HG03442 (cell line): ENCODE measurements around the gene IQCK.
"Not testable (repeated sequence)": the region's sequence is repeated elsewhere in the genome, so short reads cannot be mapped to it uniquely, and the experiment has no call there.

ENCODE experiments used
- ATAC-seq: cut with Tn5 transposase; IDR thresholded peaks from one replicate; pipeline ENCODE4 v1.9.1; 2021; ENCODE audit warnings: mild to moderate bottlenecking, moderate library complexity; ENCODE audit not compliant: unreplicated experiment

Gene IQCK

DNA sequence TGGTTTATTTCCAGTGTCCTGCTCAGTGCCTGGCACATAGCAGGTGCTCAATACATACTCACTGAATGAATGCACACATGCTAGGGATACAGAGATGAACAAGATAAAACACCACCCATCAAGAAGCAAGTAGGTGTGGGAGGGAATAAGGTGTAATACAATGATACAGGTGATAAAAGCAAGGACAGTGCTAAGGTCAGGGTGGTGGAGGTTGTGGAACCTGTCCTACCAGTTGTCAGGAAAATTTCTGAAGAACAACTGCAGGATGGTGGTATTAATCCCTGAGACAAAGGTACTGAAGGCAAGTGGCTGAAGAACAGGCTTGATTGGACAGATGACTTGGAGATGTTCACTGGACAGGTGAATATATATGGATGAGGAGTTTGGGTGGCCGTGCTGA, 1.9 kb upstream of the IQCK start:
- ATAC-seq = no peak

DNA sequence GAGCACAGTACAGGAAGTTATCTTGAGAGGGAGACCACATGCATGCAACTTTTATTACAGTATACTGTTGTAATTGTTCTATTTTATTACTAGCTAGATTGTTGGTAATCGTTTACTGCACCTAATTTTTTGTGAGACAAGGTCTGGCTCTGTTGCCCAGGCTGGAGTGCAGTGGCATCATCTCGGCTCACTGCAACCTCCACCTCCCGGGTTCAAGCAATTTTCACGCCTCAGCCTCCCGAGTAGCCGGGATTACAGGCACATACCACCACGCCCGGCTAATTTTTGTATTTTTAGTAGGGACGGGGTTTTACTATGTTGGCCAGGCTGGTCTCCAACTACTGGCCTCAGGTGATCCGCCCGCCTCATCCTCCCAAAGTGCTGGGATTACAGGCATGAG, 1.3 kb upstream of the IQCK start:
- ATAC-seq = not testable (repeated sequence)

- ATAC-seq = no peak
These were observed 757 bp upstream of the IQCK start for GRCh38 chr16:19717314-19717713.

GRCh38 chr16:19718624-19718965, 524 bp downstream of the IQCK start:
- ATAC-seq = no peak

DNA sequence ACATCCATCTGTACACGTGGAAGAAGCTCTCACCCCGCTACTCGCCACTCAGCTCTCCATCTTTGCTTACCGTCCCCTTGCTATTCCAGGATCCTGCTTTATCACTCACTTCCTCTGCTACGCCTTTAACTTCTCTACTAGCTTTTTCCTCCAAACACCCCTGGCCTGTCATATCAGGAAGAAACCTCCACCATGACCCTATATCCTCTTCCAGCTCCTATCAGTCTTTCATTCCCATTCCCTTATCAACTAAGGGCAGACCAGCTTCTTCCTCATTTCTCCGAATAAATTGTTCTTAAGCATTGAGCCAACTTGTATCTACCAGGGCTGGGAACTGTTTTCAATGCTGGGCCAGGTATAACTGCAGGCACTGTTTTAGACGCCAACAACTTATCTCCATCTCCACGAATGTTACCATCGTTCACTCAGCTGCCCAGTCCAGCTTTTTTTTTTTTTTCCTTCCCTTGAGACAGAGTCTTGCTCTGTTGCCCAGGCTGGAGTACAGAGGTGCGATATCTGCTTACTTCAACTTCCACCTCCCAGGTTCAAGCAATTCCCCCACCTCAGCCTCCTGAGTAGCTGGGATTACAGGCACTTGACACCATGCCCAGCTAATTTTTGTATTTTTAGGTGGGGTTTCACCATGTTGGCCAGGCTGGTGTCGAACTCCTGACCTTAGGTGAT, 4.3 kb downstream of the IQCK start:
- ATAC-seq = no peak

DNA sequence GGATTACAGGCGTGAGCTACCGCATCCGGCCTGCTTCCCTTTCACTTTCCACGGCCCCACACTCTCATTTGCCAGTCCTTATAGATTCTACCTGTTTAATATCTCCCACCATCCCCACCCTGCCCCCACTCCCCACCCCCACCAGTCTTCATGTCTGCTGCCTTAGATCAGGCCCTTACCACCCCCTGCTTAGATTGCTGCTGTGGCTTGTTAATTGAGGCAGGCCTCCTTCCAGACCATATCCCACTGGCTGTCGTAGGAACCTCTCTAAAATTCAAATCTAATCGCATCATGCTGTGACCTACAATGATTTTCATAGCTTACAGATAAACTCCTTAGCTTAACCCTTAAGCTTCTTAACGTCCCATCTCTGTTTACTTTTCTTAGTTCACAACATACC, 4.9 kb downstream of the IQCK start:
- ATAC-seq = no peak

DNA sequence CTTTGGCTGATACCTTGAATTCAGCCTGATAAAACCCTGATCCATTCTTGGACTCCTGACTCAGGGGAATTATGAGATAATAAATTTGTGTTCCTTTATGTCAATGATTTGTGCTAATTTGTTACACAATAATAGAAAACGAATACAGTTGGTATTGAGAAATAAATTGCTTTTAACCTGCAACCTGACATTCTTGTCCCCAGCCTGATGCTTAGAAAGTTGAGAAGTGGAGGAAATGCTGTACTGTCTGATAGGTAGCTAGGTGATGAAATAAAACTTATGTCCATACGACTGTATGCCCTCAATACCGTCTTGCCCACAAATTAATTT, 10.5 kb downstream of the IQCK start:
- no peak for ATAC-seq

DNA sequence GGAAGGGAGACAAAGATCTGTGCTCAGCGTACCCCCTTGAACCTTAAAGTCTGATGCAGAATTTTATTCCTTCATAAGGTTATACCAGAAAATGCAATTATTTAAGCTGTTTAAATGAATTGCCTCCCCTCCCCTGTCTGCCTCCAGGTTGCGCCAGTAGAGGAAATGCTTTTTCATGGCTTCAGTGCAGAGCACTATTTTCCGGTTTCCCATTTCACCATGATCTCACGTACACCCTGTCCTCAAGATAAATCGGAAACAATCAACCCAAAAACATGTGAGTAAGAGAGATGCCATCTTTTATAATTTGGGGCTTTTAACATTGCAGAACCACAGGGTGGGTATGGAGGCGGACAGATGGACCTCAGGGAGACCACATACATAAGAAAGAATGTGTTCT, 15.5 kb downstream of the IQCK start:
- no peak for ATAC-seq

DNA sequence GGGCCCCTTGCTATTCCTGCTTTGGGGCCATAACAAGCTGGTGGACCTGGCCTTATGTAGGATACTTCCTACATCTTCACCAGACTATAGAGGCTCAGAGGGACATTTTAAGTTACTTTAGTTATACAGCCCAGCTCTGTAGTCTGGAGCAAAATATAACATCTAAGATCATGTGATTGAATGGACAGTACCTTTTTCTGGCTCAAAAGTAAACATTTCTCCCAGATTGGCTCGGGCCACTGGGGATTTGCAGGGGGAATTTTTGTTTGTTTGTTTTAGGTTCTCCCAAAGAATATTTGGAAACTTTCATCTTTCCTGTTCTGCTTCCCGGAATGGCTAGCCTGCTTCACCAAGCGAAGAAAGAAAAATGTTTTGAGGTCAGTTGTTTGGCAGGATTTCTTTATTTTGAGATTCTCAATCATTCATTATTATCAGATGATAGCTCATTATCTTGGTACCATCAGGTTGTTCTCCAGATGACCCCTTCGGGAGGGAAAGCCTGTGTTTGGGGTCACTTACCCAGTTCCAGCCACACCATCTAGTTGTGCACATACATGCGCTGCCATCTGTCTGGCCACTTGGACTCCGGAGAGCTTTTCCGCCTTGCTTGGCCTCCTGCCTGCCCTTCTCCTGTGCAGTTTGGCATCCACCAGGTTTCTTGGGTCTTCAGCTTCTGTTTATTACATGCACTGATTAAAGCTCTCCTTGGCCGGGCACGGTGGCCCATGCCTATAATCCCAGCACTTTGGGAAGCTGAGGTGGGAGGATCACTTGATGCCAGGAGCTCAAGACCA, 17.2 kb downstream of the IQCK start:
- ATAC-seq = no peak

DNA sequence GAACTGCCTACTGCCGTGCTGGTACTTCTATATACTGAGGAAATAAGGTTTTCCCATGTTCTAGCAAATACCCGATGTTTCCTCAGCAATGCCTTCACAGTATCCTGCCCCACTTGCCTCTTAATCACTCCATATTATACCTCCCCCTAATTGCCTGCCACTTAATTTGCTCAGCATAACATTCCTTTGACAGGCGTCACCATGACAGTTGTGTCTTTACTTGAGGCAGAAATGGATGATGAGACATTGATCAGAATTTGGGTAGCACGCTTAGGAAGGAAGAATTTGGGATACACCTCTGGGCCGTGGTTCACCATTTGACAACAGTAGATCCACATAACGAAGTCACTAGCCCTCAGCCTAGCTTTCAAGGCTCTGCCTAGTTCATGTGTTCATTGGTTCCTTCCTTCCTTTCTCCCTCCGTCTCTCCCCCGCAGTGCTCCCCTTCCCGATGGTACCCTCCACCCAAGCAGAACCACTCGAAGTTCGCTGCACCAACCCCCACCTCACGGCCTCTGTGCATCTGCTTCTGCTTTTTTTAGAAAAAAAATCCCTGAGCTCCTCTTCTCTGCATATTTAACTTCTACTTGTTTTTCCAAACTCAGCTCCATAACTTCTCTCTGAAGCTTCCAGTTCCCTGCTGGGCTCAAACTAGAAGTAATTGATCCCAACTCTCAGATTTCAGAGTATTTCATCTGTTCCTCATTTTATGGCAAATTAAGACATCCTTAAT, 19.4 kb downstream of the IQCK start:
- no peak for ATAC-seq

- ATAC-seq = no peak
These were observed 23.3 kb downstream of the IQCK start for GRCh38 chr16:19741354-19741753.

GRCh38 chr16:19743816-19744159, 25.7 kb downstream of the IQCK start:
- no peak for ATAC-seq

DNA sequence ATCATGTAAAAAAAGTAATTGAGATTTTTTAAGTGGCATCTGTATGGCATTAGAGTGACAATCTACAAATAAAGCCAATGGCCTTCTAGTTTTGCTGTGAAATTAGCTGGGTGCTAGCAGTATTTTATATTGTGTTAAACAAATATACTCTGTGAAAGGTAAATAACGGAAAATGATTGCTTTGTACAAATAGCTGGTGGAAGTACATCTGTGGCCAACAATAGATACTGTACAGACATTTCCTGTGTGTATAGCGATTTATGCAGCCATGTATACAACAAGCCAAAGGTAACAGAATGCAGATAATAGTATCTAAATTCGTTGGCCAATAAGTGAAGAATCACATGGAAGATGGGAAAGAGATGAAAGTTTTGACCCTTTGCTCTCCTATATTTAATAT, 26.6 kb downstream of the IQCK start:
- no peak for ATAC-seq

DNA sequence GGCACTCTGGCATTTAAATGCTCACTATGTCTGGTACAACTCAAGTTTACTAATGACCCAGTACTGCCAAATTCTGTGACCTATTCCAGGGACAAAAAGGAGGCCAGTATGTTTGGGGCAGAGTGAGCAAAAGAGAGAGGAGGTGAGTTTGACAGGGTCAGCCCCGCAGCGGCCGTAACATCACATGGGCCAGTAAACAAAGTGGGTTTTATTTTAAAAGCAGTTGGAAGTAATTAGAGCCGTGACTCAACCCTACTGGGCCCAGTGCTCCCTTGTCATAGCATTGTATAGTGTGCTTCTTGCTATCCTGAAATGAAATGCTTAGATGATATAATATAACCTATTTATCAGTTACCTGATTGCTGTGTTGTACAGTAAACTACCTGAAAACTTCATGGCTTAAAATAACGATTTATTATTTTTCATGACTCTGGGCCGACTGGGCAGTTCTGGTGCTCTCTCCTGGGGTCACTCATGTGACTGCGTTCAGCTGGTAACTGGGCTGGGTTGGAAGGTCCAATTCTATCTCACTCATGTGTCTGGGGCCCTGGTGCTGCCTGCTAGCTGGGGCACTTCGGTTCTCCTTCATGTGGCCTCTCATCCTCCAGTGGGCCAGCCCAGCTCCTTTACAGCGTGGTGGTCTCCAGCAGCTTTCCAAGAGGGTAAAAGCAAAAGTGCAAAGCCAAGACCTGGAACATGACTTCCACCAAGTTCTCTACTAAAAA, 27.4 kb downstream of the IQCK start:
- ATAC-seq = no peak

DNA sequence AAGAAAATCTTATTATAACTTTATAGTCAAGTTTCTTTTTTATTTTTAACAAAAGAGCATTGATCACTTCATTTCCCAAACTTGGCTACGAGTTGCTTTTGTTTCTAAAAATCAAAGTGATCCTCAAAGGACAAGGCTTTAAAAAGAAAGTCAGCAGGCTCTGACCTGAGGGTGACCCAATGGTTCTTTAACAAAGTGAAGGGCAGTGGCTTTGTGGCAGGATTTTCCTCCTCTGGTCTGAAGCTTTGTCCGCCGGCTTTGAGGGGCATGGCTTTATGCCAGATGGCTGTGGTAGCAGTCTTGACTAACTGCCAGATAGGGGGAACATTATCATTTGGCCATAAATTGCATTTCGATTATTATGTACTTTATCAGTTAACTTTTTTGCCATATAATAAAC, 28.5 kb downstream of the IQCK start:
- ATAC-seq = no peak

- no peak for ATAC-seq
These were observed 30.5 kb downstream of the IQCK start for GRCh38 chr16:19748389-19749168.

GRCh38 chr16:19749571-19750080, 31.6 kb downstream of the IQCK start:
- no peak for ATAC-seq

DNA sequence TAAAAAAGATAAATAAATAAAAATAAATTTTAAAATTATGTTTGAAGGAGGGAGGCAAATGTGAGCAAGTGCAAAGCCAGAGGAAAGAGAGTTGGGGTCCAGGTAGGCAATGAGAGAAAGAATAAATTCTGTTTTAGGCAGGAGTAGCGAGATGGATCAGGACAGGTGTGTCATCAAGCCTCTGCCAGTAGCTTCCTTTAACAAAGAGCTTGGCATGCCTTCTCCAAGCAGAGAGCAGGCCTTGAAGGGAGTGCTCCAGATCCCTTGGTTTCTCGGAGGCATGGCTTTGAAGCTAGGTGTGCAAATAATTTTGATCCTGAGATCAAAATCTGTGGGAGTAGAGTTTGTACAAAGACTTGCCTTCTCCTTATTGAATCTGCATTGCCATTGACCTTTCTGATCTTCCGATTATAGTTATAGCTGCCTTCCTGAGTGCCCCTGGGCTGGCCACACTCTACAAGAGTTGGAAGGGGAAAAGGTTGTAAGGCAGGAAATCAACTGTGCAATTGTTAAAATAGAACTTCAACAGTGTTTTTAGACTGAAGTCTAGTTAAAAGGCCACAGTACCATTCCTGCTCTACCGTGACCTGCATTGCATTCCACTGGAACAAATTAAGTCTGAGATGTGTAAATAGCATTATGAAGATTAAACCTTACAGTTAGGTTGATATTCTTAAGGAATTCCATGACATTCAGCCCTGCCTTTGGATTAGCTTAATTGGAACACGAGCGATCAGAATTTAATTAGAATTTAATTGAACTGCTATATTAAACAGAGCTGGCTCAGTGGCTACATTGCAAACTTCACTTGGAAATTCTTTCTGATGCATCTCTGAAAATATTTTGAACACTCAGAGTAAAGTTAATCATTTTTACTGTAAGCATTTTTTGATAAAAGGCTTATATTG, 33.7 kb downstream of the IQCK start:
- no peak for ATAC-seq

DNA sequence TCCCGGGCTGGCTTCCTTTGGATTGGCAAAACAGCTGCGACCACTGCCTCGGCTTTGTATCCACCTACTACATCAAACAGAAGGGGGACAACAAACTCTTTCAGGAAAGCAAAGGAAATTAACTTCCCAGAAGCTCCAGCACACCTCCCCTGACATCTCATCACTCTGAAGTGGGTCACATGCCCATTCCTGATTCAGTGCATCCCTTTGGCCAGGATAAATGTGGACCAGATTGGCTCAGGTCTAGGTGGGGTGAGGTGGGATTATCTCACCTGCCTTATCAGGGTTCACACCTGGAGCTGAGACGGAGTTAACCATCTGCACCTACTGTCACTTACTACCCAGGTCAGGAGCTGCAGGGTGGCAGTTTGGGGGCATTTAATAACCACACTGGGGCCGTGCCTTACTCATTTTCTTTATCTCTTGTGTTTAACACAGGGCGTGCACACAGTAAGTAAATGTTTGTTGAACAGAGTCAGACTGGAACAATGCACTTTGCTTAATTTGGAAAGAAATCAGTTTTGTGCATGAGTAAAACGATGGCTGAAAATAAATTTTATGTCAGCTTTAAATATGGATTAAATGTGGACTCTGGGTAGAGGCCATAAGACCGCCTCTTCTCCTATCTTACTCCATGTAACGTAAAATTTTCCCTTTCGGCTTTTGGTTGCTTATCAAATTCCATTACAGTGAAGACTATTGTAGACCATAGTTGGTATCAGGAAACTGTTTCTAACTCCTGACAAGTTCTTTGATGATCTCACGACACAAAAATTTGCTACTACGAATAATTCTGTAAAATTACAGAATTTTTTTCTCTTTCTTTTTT, 36.0 kb downstream of the IQCK start:
- ATAC-seq = no peak
